SK-N-SH (cell line): Measurements from ENCODE around the gene FRA10AC1. TPM values are rescaled to one million over a fixed set of nuclear protein-coding genes. Genes with fewer than 3 reads are reported as not detected.

Experiments used
- CTCF ChIA-PET: fragments of 300-600, 350-600 bp; formaldehyde crosslinking; extraction: SDS; loops from one replicate; lab custom pipeline; 2021; lab: Yijun Ruan, JAX
- POLR2A ChIA-PET: fragments of 350-600 bp; sonication (Branson Sonifier 250); formaldehyde crosslinking; extraction: SDS; loops from one replicate; lab custom pipeline; 2020; ENCODE audit warnings: antibody characterized with exemption, inconsistent platforms; lab: Yijun Ruan, JAX
- DNase-seq: peaks from one replicate; pipeline ENCODE4 v3.0.0; 2012
- H2AFZ ChIP-seq: fragments of 200-600 bp; sonication (generic); 2 replicates; pipeline ENCODE4 v1.8.1; 2016; ENCODE audit warnings: antibody characterized with exemption, mild to moderate bottlenecking, low read depth
- H3F3A ChIP-seq: fragments of 200-600 bp; sonication (generic); replicated peaks from 2 replicates; pipeline ENCODE3; 2016; ENCODE audit warnings: antibody characterized with exemption, mild to moderate bottlenecking; ENCODE audit not compliant: insufficient read depth
- H3K27ac ChIP-seq, 2 experiments: fragments of 200-500 bp in 1 of 2; fragments of 200-600 bp in 1 of 2; sonication (Bioruptor generic) in 1 of 2; sonication (generic), shearing (Covaris generic) in 1 of 2; 2 replicates each; pipeline versions ENCODE4 v1.5.1 to v1.6.1; 2014 to 2016; ENCODE audit warnings: low read depth in 2 of 2, inconsistent platforms in 1 of 2, low read length in 1 of 2, mild to moderate bottlenecking in 1 of 2, mixed read lengths in 1 of 2
- H3K27me3 ChIP-seq: fragments of 200-600 bp; sonication (generic), shearing (Covaris generic); 2 replicates; pipeline ENCODE4 v1.6.1; 2016; ENCODE audit warnings: mixed run types; ENCODE audit not compliant: insufficient read depth
- H3K36me3 ChIP-seq, 2 experiments: fragments of 200-500 bp in 1 of 2; fragments of 200-600 bp in 1 of 2; sonication (Bioruptor generic) in 1 of 2; sonication (generic) in 1 of 2; replicated peaks in 1 of 2; 2 replicates each; pipeline versions ENCODE3 to v1.5.1; 2014 to 2016; ENCODE audit warnings: low read length in 1 of 2, mild to moderate bottlenecking in 1 of 2; ENCODE audit not compliant: insufficient read depth in 2 of 2, control insufficient read depth in 1 of 2
- H3K4me1 ChIP-seq, 2 experiments: fragments of 200-500 bp in 1 of 2; fragments of 200-600 bp in 1 of 2; sonication (Bioruptor generic) in 1 of 2; sonication (generic), shearing (Covaris generic) in 1 of 2; 2 replicates each; pipeline versions ENCODE4 v1.5.1 to v1.6.1; 2014 to 2016; ENCODE audit warnings: low read depth in 1 of 2, low read length in 1 of 2, mixed run types in 1 of 2; ENCODE audit not compliant: insufficient read depth in 2 of 2, control insufficient read depth in 1 of 2
- H3K4me2 ChIP-seq: fragments of 200-600 bp; sonication (generic), shearing (Covaris generic); 2 replicates; pipeline ENCODE4 v1.6.1; 2017; ENCODE audit warnings: mixed run types
- H3K4me3 ChIP-seq, 2 experiments: fragments of 200-500 bp in 1 of 2; fragments of 200-600 bp in 1 of 2; sonication (Bioruptor generic) in 1 of 2; sonication (generic), shearing (Covaris generic) in 1 of 2; 2 replicates each; pipeline versions ENCODE4 v1.5.1 to v1.8.1; 2014 to 2016; ENCODE audit warnings: low read depth in 2 of 2, inconsistent platforms in 1 of 2, low read length in 1 of 2, mild to moderate bottlenecking in 1 of 2, mixed read lengths in 1 of 2, moderate library complexity in 1 of 2
- H3K79me2 ChIP-seq: fragments of 200-600 bp; sonication (generic); 2 replicates; pipeline ENCODE4 v1.8.1; 2017; ENCODE audit warnings: mild to moderate bottlenecking; ENCODE audit not compliant: insufficient read depth
- H3K9ac ChIP-seq: fragments of 200-600 bp; sonication (generic); 2 replicates; pipeline ENCODE4 v1.6.1; 2017; ENCODE audit warnings: mixed run types
- H3K9me2 ChIP-seq: fragments of 200-600 bp; sonication (generic); 2 replicates; pipeline ENCODE4 v1.6.1; 2017; ENCODE audit warnings: mixed run types
- H3K9me3 ChIP-seq: fragments of 200-600 bp; sonication (generic); 2 replicates; pipeline ENCODE4 v1.6.1; 2017; ENCODE audit warnings: mixed run types, mild to moderate bottlenecking, moderate library complexity
- H4K20me1 ChIP-seq: fragments of 200-600 bp; sonication (generic); 2 replicates; pipeline ENCODE4 v1.6.1; 2017; ENCODE audit warnings: mild to moderate bottlenecking, mixed run types; ENCODE audit not compliant: insufficient read depth
- ELF1 ChIP-seq: IDR thresholded peaks from 2 replicates; pipeline ENCODE4 v1.4.0; 2012
- EP300 ChIP-seq, 2 experiments: IDR thresholded peaks; 2 replicates each; pipeline versions ENCODE4 v1.4.0 to v1.6.1; 2012; ENCODE audit warnings: borderline replicate concordance in 1 of 2, low read depth in 1 of 2, low read length in 1 of 2
- FOSL2 ChIP-seq: IDR thresholded peaks from 2 replicates; pipeline ENCODE4 v1.4.0; 2012; ENCODE audit warnings: low read depth, mild to moderate bottlenecking, moderate library complexity, borderline replicate concordance
- FOXJ3 ChIP-seq: sonication (generic); formaldehyde crosslinking; IDR thresholded peaks from 2 replicates; pipeline ENCODE4 v1.5.1; 2020; ENCODE audit warnings: mild to moderate bottlenecking, missing genetic modification reagents
- FOXM1 ChIP-seq: IDR thresholded peaks from 2 replicates; pipeline ENCODE4 v1.4.0; 2012; ENCODE audit warnings: low read depth, mild to moderate bottlenecking
- GABPA ChIP-seq: IDR thresholded peaks from 2 replicates; pipeline ENCODE4 v1.4.0; 2012; ENCODE audit warnings: low read depth, mild to moderate bottlenecking
- GATA2 ChIP-seq: sonication (generic); formaldehyde crosslinking; IDR thresholded peaks from 2 replicates; pipeline ENCODE4 v1.5.0; 2020; ENCODE audit warnings: mild to moderate bottlenecking, missing genetic modification reagents
- JUND ChIP-seq: IDR thresholded peaks from 2 replicates; pipeline ENCODE4 v1.4.0; 2012
- MEF2A ChIP-seq: IDR thresholded peaks from 2 replicates; pipeline ENCODE4 v1.4.0; 2012; ENCODE audit warnings: low read depth, borderline replicate concordance
- NFIC ChIP-seq: IDR thresholded peaks from 2 replicates; pipeline ENCODE4 v1.4.0; 2012; ENCODE audit warnings: borderline replicate concordance
- NRF1 ChIP-seq: IDR thresholded peaks from 2 replicates; pipeline ENCODE4 v1.6.1; 2012; ENCODE audit warnings: low read depth, mild to moderate bottlenecking, low read length
- POLR2AphosphoS5 ChIP-seq: IDR thresholded peaks from 2 replicates; pipeline ENCODE4 v1.6.1; 2012; ENCODE audit warnings: low read depth, low read length
- RCOR1 ChIP-seq: fragments of 150-350 bp; IDR thresholded peaks from 2 replicates; pipeline ENCODE4 v1.6.1; 2017; ENCODE audit warnings: antibody characterized with exemption, low read length
- RFX5 ChIP-seq: IDR thresholded peaks from 2 replicates; pipeline ENCODE4 v1.6.1; 2012; ENCODE audit warnings: mild to moderate bottlenecking, improper control_type of control experiment, low read length
- SIN3A ChIP-seq: IDR thresholded peaks from 2 replicates; pipeline ENCODE4 v1.6.1; 2012; ENCODE audit warnings: low read depth, mild to moderate bottlenecking, low read length, moderate library complexity, borderline replicate concordance
- TCF12 ChIP-seq: IDR thresholded peaks from 2 replicates; pipeline ENCODE4 v1.4.0; 2012
- TEAD4 ChIP-seq: IDR thresholded peaks from 2 replicates; pipeline ENCODE4 v1.4.0; 2012; ENCODE audit warnings: mild to moderate bottlenecking, borderline replicate concordance; ENCODE audit not compliant: insufficient read depth
- WGBS: methylation state at CpG from one replicate; pipeline ENCODE4 v1.1.6; 2017; ENCODE audit warnings: low lambda C conversion rate; 5-methylcytosine and 5-hydroxymethylcytosine counted together
- polyA plus RNA-seq, 3 experiments: library from polyadenylated mRNA; depleted of rRNA; stranded (reverse); fragments of >200 nt; gene quantifications; 2 replicates each; pipeline ENCODE4 v1.2.3, GENCODE V29; 2012
- TF ChIP-seq, protein P1 (sequence below): IDR thresholded peaks from 2 replicates; pipeline ENCODE4; 2012
- TF ChIP-seq, protein P2 (sequence below): IDR thresholded peaks from 2 replicates; pipeline ENCODE4 v1.4.0; 2012; ENCODE audit warnings: low read depth, borderline replicate concordance
- TF ChIP-seq, protein P3 (sequence below): fragments of 200-600 bp; sonication (generic); IDR thresholded peaks from 2 replicates; pipeline ENCODE4 v1.6.1; 2017; ENCODE audit warnings: antibody characterized with exemption, mild to moderate bottlenecking, moderate library complexity
- TF ChIP-seq, protein P4 (sequence below): IDR thresholded peaks from 2 replicates; pipeline ENCODE4 v1.6.1; 2012; ENCODE audit warnings: mild to moderate bottlenecking, low read depth, low read length, moderate library complexity

Gene FRA10AC1
- polyA plus RNA-seq, 1 of the 3 experiments (the other 2 are of a cell fraction) = 3.9 TPM

DNA sequence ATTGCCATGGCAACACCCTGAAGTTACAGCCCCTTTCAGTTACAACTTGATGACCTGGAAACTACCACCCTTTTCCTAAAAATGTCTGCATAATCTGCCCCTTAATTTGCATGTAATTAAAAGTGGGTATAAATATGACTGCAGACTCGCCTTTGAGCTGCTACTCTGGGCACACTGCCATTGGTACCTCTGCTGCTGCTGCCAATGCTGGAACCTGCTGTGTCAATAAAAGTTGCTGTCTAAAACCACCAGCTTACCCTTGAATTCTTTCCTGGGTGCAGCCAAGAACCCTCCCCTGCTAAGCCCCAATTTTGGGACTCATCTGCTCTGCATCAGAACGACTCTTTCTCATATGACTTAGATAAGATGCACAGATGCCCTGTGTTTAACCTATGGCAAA lies 10.2 kb upstream of the FRA10AC1 start:
- CTCF ChIA-PET = interaction anchor here (0.9 to 2.2 kb wide), 3 partner anchors 10 to 103 kb away, joined by 3 to 10 read pairs (median 4); partner anchors contain the start of gene FRA10AC1
- Histone ChIP-seq H3F3A (no peaks in the 10 kb centered on the region), H3K27me3 (no peaks in the 10 kb centered on the region), H3K4me2 (no peak overlapping the region), H3K27ac (no peak overlapping the region), H3K9me2 (no peaks in the 10 kb centered on the region), H3K9me3 (no peaks in the 10 kb centered on the region), H3K4me1 (peaks cover 0 to 9% of the 10 kb centered on the region in 2 experiments; a peak in 1 of 4 replicates), H3K9ac (no peak overlapping the region), H3K79me2 (no peaks in the 10 kb centered on the region), H4K20me1 (no peaks in the 10 kb centered on the region), H2AFZ (no peak overlapping the region), H3K36me3 (no peaks in the 10 kb centered on the region), H3K4me3 (no peak overlapping the region)
- POLR2A ChIA-PET = interaction anchor here (0.9 kb wide), 1 partner anchor 10 kb away, joined by 6 read pairs; the partner anchor contains the start of gene FRA10AC1
- no peak for TF ChIP-seq POLR2AphosphoS5
- TF ChIP-seq, protein P1, sequence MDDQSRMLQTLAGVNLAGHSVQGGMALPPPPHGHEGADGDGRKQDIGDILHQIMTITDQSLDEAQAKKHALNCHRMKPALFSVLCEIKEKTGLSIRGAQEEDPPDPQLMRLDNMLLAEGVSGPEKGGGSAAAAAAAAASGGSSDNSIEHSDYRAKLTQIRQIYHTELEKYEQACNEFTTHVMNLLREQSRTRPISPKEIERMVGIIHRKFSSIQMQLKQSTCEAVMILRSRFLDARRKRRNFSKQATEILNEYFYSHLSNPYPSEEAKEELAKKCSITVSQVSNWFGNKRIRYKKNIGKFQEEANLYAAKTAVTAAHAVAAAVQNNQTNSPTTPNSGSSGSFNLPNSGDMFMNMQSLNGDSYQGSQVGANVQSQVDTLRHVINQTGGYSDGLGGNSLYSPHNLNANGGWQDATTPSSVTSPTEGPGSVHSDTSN = no peak
- TF ChIP-seq GABPA = no peak
- TF ChIP-seq, protein P2, sequence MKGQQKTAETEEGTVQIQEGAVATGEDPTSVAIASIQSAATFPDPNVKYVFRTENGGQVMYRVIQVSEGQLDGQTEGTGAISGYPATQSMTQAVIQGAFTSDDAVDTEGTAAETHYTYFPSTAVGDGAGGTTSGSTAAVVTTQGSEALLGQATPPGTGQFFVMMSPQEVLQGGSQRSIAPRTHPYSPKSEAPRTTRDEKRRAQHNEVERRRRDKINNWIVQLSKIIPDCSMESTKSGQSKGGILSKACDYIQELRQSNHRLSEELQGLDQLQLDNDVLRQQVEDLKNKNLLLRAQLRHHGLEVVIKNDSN = no peak
- TF ChIP-seq NRF1 = no peak
- TF ChIP-seq EP300 (IDR thresholded peaks at IDR 0.05; ENCODE audit: borderline replicate concordance in 1 of 2, low read depth in 1 of 2, low read length in 1 of 2) = no peak
- TF ChIP-seq RCOR1 = no peak
- TF ChIP-seq, protein P3, sequence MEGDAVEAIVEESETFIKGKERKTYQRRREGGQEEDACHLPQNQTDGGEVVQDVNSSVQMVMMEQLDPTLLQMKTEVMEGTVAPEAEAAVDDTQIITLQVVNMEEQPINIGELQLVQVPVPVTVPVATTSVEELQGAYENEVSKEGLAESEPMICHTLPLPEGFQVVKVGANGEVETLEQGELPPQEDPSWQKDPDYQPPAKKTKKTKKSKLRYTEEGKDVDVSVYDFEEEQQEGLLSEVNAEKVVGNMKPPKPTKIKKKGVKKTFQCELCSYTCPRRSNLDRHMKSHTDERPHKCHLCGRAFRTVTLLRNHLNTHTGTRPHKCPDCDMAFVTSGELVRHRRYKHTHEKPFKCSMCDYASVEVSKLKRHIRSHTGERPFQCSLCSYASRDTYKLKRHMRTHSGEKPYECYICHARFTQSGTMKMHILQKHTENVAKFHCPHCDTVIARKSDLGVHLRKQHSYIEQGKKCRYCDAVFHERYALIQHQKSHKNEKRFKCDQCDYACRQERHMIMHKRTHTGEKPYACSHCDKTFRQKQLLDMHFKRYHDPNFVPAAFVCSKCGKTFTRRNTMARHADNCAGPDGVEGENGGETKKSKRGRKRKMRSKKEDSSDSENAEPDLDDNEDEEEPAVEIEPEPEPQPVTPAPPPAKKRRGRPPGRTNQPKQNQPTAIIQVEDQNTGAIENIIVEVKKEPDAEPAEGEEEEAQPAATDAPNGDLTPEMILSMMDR = no peak
- TF ChIP-seq FOSL2 = no peak
- TF ChIP-seq MEF2A = no peak
- no peak for TF ChIP-seq FOXM1
- no peak for TF ChIP-seq SIN3A
- TF ChIP-seq FOXJ3 (CRISPR knock-in tag) = no peak
- no peak for DNase-seq
- WGBS = 34% methylated on average over 2 of the region's 2 CpGs

DNA sequence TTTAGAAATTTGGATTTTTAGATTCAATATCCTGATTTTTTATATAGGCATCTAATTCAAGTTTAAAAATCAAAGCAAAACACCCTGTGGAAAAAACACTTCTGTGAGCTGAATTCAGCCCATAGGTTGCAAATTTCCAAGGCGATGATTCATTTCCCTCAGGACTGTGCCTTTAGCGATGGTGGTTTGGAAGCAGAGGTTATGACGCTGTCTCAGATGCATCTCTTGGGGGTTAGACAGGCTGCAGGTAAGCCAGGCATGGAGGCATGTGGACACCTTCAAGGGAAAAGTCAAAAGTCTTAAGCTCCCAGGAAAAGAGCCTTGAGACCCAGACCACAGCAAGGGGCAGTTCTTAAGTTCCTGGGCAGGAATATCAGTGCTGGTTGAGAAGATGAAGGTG lies 9.5 kb upstream of the FRA10AC1 start:
- POLR2A ChIA-PET = interaction anchor here (0.9 kb wide), 1 partner anchor 9 kb away, joined by 6 read pairs; the partner anchor contains the start of gene FRA10AC1
- 50% methylated on average over 3 of the region's 3 CpGs for WGBS
- H3K27ac ChIP-seq = no peak overlapping the region
- TF ChIP-seq GATA2 (CRISPR knock-in tag) (no peak), TEAD4 (no peak), RFX5 (no peak), FOXJ3 (CRISPR knock-in tag) (no peak), POLR2AphosphoS5 (no peak), SIN3A (no peak), FOXM1 (no peak), JUND (no peak), NFIC (no peak), TCF12 (no peak), ELF1 (no peak)
- TF ChIP-seq, protein P4, sequence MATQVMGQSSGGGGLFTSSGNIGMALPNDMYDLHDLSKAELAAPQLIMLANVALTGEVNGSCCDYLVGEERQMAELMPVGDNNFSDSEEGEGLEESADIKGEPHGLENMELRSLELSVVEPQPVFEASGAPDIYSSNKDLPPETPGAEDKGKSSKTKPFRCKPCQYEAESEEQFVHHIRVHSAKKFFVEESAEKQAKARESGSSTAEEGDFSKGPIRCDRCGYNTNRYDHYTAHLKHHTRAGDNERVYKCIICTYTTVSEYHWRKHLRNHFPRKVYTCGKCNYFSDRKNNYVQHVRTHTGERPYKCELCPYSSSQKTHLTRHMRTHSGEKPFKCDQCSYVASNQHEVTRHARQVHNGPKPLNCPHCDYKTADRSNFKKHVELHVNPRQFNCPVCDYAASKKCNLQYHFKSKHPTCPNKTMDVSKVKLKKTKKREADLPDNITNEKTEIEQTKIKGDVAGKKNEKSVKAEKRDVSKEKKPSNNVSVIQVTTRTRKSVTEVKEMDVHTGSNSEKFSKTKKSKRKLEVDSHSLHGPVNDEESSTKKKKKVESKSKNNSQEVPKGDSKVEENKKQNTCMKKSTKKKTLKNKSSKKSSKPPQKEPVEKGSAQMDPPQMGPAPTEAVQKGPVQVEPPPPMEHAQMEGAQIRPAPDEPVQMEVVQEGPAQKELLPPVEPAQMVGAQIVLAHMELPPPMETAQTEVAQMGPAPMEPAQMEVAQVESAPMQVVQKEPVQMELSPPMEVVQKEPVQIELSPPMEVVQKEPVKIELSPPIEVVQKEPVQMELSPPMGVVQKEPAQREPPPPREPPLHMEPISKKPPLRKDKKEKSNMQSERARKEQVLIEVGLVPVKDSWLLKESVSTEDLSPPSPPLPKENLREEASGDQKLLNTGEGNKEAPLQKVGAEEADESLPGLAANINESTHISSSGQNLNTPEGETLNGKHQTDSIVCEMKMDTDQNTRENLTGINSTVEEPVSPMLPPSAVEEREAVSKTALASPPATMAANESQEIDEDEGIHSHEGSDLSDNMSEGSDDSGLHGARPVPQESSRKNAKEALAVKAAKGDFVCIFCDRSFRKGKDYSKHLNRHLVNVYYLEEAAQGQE = no peak
- TF ChIP-seq, protein P2 = no peak

More for the DNA sequence above, 9.5 kb upstream of the FRA10AC1 start:
- H3K9me2 ChIP-seq = no peaks in the 10 kb centered on the region
- H3F3A ChIP-seq = no peaks in the 10 kb centered on the region
- CTCF ChIA-PET = interaction anchor here (1.2 to 2.2 kb wide), 2 partner anchors 9 to 40 kb away, joined by 4 to 10 read pairs; partner anchors contain the start of gene FRA10AC1
- H3K36me3 ChIP-seq = no peaks in the 10 kb centered on the region
- no peak overlapping the region for H3K4me3 ChIP-seq
- H3K4me1 ChIP-seq = peaks cover 0 to 9% of the 10 kb centered on the region in 2 experiments; a peak in 1 of 4 replicates
- H2AFZ ChIP-seq = no peak overlapping the region
- no peaks in the 10 kb centered on the region for H3K9me3 ChIP-seq
- DNase-seq = no peak
- H3K4me2 ChIP-seq = no peak overlapping the region
- no peak overlapping the region for H3K9ac ChIP-seq
- no peaks in the 10 kb centered on the region for H3K79me2 ChIP-seq
- no peaks in the 10 kb centered on the region for H4K20me1 ChIP-seq
- H3K27me3 ChIP-seq = no peaks in the 10 kb centered on the region
